ENCODE results near the gene CNIH2. TPM values are rescaled to one million over a fixed set of nuclear protein-coding genes. Genes with fewer than 3 reads are reported as not detected.

The CNIH2 gene
- polyA plus RNA-seq, 1 experiment: 1.2 TPM

- POLR2A ChIA-PET: no interaction called here
- peaks cover 45% of the 10 kb centered on the region for H3K36me3 ChIP-seq (ENCODE audit: control insufficient read depth, insufficient read depth, low read length)
- H3K27me3 ChIP-seq (ENCODE audit: control insufficient read depth, insufficient read depth, low read length): no peaks in the 10 kb centered on the region
- no peak for TF ChIP-seq CTCF (IDR thresholded peaks at IDR 0.05; ENCODE audit: insufficient read depth, low read depth, low read length)
- no peak overlapping the region for H3K4me3 ChIP-seq (ENCODE audit: low read depth, low read length)
- no peak for DNase-seq (ENCODE audit: low read depth)
- CTCF ChIA-PET: no interaction called here
Observed at GRCh38 chr11:66232769-66233168, 45.2 kb upstream of the CNIH2 start.

- DNase-seq (ENCODE audit: low read depth): no peak
- TF ChIP-seq CTCF (IDR thresholded peaks at IDR 0.05; ENCODE audit: insufficient read depth, low read depth, low read length): no peak
- CTCF ChIA-PET: interaction anchor here (0.9 to 2.9 kb wide), 2 partner anchors 11 to 23 kb away, joined by 3 to 29 read pairs; no protein-coding TSS in a partner anchor
- POLR2A ChIA-PET: no interaction called here
- Histone ChIP-seq H3K27me3 (ENCODE audit: control insufficient read depth, insufficient read depth, low read length) (no peaks in the 10 kb centered on the region), H3K4me3 (ENCODE audit: low read depth, low read length) (no peak overlapping the region), H3K36me3 (ENCODE audit: control insufficient read depth, insufficient read depth, low read length) (peaks cover 44% of the 10 kb centered on the region)
Observed at GRCh38 chr11:66233301-66233700, 44.7 kb upstream of the CNIH2 start.

GRCh38 chr11:66235141-66235540, 42.8 kb upstream of the CNIH2 start:
- no peak for TF ChIP-seq CTCF (IDR thresholded peaks at IDR 0.05; ENCODE audit: insufficient read depth, low read depth, low read length)
- no peak for DNase-seq (ENCODE audit: low read depth)
- peaks cover 49% of the 10 kb centered on the region for H3K36me3 ChIP-seq (ENCODE audit: control insufficient read depth, insufficient read depth, low read length)
- no peak overlapping the region for H3K4me3 ChIP-seq (ENCODE audit: low read depth, low read length)
- ChIA-PET CTCF (interaction anchor here (1.8 to 4.1 kb wide), 3 partner anchors 9 to 13 kb away, joined by 4 to 29 read pairs (median 14); no protein-coding TSS in a partner anchor), POLR2A (no interaction called here)
- no peaks in the 10 kb centered on the region for H3K27me3 ChIP-seq (ENCODE audit: control insufficient read depth, insufficient read depth, low read length)

GRCh38 chr11:66237867-66238266, 40.1 kb upstream of the CNIH2 start:
- POLR2A ChIA-PET: no interaction called here
- Histone ChIP-seq H3K4me3 (ENCODE audit: low read depth, low read length) (no peak overlapping the region), H3K27me3 (ENCODE audit: control insufficient read depth, insufficient read depth, low read length) (no peaks in the 10 kb centered on the region), H3K36me3 (ENCODE audit: control insufficient read depth, insufficient read depth, low read length) (peaks cover 39% of the 10 kb centered on the region)
- TF ChIP-seq CTCF (IDR thresholded peaks at IDR 0.05; ENCODE audit: insufficient read depth, low read depth, low read length): no peak
- CTCF ChIA-PET: interaction anchor here (1.2 to 4.1 kb wide), 3 partner anchors 9 to 16 kb away, joined by 3 to 14 read pairs (median 14); no protein-coding TSS in a partner anchor
- no peak for DNase-seq (ENCODE audit: low read depth)

GRCh38 chr11:66238786-66239413, 39.1 kb upstream of the CNIH2 start:
- POLR2A ChIA-PET: no interaction called here
- no peak for DNase-seq (ENCODE audit: low read depth)
- no peak overlapping the region for H3K4me3 ChIP-seq (ENCODE audit: low read depth, low read length)
- H3K36me3 ChIP-seq (ENCODE audit: control insufficient read depth, insufficient read depth, low read length): peaks cover 31% of the 10 kb centered on the region
- CTCF ChIA-PET: interaction anchor here (0.8 to 1.2 kb wide), 2 partner anchors 11 to 16 kb away, joined by 3 read pairs; no protein-coding TSS in a partner anchor
- TF ChIP-seq CTCF (IDR thresholded peaks at IDR 0.05; ENCODE audit: insufficient read depth, low read depth, low read length): no peak
- no peaks in the 10 kb centered on the region for H3K27me3 ChIP-seq (ENCODE audit: control insufficient read depth, insufficient read depth, low read length)

Measured in BJ (cell line).